Mucosa of rectum (tissue), 2 donors: Measurements from ENCODE around the gene TNIK.
A peak's percentile ranks its signal among the peaks of the same experiment; 100 is the strongest.

Source experiments
- H3K27ac ChIP-seq, 2 donors: one replicate each; pipeline ENCODE4 v1.7.0; 2013; ENCODE audit warnings: inconsistent platforms in 2 of 2, low read depth in 2 of 2, low read length in 2 of 2
- H3K27me3 ChIP-seq, 2 donors: one replicate each; pipeline ENCODE4 v1.7.0; 2013; ENCODE audit warnings: low read length in 2 of 2; ENCODE audit not compliant: control insufficient read depth in 2 of 2, insufficient read depth in 2 of 2
- H3K36me3 ChIP-seq, 2 donors: one replicate each; pipeline ENCODE4 v1.7.0; 2013; ENCODE audit warnings: low read length in 2 of 2; ENCODE audit not compliant: control insufficient read depth in 2 of 2, insufficient read depth in 2 of 2
- H3K4me1 ChIP-seq, 2 donors: one replicate each; pipeline ENCODE4 v1.7.0; 2013; ENCODE audit warnings: low read length in 2 of 2, mild to moderate bottlenecking in 1 of 2; ENCODE audit not compliant: control insufficient read depth in 2 of 2, insufficient read depth in 2 of 2
- H3K4me3 ChIP-seq, 2 donors: one replicate each; pipeline ENCODE4 v1.7.0; 2013; ENCODE audit warnings: low read length in 2 of 2
- H3K9ac ChIP-seq, 2 donors: one replicate each; pipeline ENCODE4 v1.7.0; 2013; ENCODE audit warnings: low read length in 2 of 2, low read depth in 1 of 2, mild to moderate bottlenecking in 1 of 2
- H3K9me3 ChIP-seq, 2 donors: one replicate each; pipeline ENCODE4 v1.7.0; 2013; ENCODE audit warnings: low read length in 2 of 2; ENCODE audit not compliant: control insufficient read depth in 2 of 2
- donor health status: healthy.
- donor health status: Normal muscosa, but diverticular disease.

TNIK gene

GRCh38 chr3:171472552-171472951, 12.3 kb upstream of the TNIK start:
- Histone ChIP-seq H3K4me3 (no peak overlapping the region), H3K9me3 (no peaks in the 10 kb centered on the region), H3K4me1 (no peaks in the 10 kb centered on the region), H3K27me3 (no peaks in the 10 kb centered on the region), H3K9ac (no peak overlapping the region), H3K27ac (no peak overlapping the region), H3K36me3 (no peaks in the 10 kb centered on the region)

DNA sequence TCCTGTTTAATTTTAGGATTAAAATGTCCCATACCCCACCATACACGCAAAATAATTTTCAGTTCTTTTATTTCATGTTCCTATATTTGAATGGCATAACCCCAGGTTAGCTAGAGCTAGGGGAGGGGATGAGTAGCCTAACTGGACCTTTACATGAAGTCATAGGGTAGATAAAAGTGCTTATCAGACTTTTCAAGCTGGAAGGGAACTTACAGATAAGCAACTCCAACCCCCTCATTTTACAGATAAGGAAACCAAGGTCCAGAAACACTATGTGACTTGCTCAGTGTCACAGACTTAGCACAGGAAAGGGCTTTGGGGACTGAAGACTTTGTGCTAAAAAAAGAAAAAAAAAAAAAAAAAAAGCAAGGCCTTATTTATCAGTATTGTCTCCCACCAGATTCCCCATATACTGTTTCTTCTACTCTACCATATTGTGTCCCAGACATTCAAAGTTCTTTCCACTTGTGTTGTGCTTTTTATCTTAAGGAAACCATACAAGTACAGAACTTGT, 10.6 kb upstream of the TNIK start:
- Histone ChIP-seq H3K4me1 (no peaks in the 10 kb centered on the region), H3K27ac (no peak overlapping the region), H3K4me3 (no peak overlapping the region), H3K36me3 (no peaks in the 10 kb centered on the region), H3K9ac (no peak overlapping the region), H3K9me3 (no peaks in the 10 kb centered on the region), H3K27me3 (no peaks in the 10 kb centered on the region)

GRCh38 chr3:171469376-171469775, 9.2 kb upstream of the TNIK start:
- no peak overlapping the region for H3K4me3 ChIP-seq
- H3K9ac ChIP-seq = no peak overlapping the region
- H3K4me1 ChIP-seq = no peaks in the 10 kb centered on the region
- H3K27me3 ChIP-seq = no peaks in the 10 kb centered on the region
- H3K27ac ChIP-seq = no peak overlapping the region
- H3K9me3 ChIP-seq = no peaks in the 10 kb centered on the region
- no peaks in the 10 kb centered on the region for H3K36me3 ChIP-seq

GRCh38 chr3:171468296-171468906, 8.2 kb upstream of the TNIK start:
- no peaks in the 10 kb centered on the region for H3K36me3 ChIP-seq
- no peaks in the 10 kb centered on the region for H3K27me3 ChIP-seq
- H3K9ac ChIP-seq = no peak overlapping the region
- no peaks in the 10 kb centered on the region for H3K4me1 ChIP-seq
- H3K4me3 ChIP-seq = no peak overlapping the region
- H3K27ac ChIP-seq = no peak overlapping the region
- H3K9me3 ChIP-seq = no peaks in the 10 kb centered on the region

- H3K9me3 ChIP-seq = no peaks in the 10 kb centered on the region
- no peak overlapping the region for H3K27ac ChIP-seq
- H3K9ac ChIP-seq = no peak overlapping the region
- H3K36me3 ChIP-seq = no peaks in the 10 kb centered on the region
- H3K4me1 ChIP-seq = peaks cover 0 to 9% of the 10 kb centered on the region in 2 donors
- H3K4me3 ChIP-seq = no peak overlapping the region
- H3K27me3 ChIP-seq = peaks cover 0 to 4% of the 10 kb centered on the region in 2 donors
Observed at GRCh38 chr3:171465763-171466162, 5.6 kb upstream of the TNIK start.

DNA sequence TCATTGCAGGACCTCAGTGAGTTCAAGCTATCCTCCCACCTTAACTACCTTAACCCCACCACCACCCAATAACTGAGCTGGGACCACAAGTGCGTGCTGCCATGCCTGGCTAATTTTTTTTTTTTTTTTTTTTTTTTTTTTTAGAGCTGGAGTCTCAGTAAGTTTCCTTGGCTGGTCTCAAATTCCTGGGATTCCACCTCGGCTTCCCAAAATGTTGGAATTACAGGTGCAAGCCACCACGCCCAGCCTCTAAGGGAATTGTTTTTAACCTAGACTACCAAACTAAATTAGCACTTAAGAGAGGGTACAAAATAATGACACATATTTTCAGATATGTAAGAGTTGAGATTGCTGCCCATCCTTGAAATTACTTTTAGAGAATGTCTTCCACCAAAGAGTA, 4.3 kb upstream of the TNIK start:
- H3K9me3 ChIP-seq = no peaks in the 10 kb centered on the region
- no peak overlapping the region for H3K9ac ChIP-seq
- H3K4me1 ChIP-seq = peaks cover 2 to 9% of the 10 kb centered on the region in 2 donors
- H3K36me3 ChIP-seq = no peaks in the 10 kb centered on the region
- H3K27ac ChIP-seq = no peak overlapping the region
- no peak overlapping the region for H3K4me3 ChIP-seq
- peaks cover 0 to 4% of the 10 kb centered on the region in 2 donors for H3K27me3 ChIP-seq

GRCh38 chr3:171462224-171462623, 2.0 kb upstream of the TNIK start:
- Histone ChIP-seq H3K9me3 (no peaks in the 10 kb centered on the region), H3K27ac (no peak overlapping the region), H3K4me3 (no peak overlapping the region)

GRCh38 chr3:171461525-171461917, 1.3 kb upstream of the TNIK start:
- H3K36me3 ChIP-seq = no peaks in the 10 kb centered on the region
- H3K4me3 ChIP-seq = peak overlapping the region; percentile 74 to 80
- no peaks in the 10 kb centered on the region for H3K9me3 ChIP-seq
- H3K9ac ChIP-seq = peak overlapping the region; percentile 58 to 68
- peaks cover 0 to 4% of the 10 kb centered on the region in 2 donors for H3K27me3 ChIP-seq
- peak overlapping the region; percentile 65 to 80 for H3K27ac ChIP-seq
- H3K4me1 ChIP-seq = peaks cover 19 to 22% of the 10 kb centered on the region in 2 donors

More at GRCh38 chr3:171462224-171462623, 2.0 kb upstream of the TNIK start:
- H3K27me3 ChIP-seq = peaks cover 0 to 4% of the 10 kb centered on the region in 2 donors
- H3K9ac ChIP-seq = no peak overlapping the region
- no peaks in the 10 kb centered on the region for H3K36me3 ChIP-seq
- H3K4me1 ChIP-seq = peaks cover 15 to 16% of the 10 kb centered on the region in 2 donors

DNA sequence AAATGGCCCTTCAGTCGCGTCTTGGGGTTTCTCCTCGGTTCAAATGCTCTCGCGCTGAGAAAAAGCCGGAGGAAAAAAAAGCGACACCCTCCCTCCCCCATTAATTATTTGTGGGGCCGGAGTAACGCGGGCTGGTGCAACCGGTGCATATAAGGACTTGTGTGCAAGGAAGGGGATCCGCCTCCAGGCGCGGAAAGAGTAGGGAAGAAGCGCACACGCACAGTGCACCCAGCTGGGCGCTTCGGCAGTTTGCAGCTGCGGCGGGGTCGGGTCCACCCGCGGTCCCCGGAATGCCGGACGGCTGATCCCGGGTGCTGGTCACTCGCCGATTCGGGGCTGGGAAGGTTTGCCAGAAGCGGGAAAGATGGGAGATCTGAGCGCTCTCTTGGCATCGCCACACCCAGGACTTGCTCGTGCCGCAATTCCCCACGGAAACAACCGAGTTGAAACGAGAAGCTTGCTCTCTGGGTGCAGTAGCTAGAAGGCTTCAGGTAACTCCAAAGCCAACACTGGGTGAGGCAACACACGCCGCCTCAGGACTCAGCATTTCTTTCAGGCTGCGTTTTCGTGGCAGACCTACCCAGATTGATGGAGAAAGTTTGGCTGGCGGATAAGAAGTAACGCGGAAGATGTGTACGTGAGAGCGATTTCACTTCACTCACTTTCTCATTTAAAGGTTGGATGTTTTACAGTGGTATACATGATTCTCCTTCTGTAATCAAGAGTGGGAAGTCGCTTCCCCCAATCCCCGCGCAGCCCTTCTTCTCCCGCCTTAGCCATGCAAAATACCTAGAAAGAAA, 720 bp upstream of the TNIK start:
- Histone ChIP-seq H3K9me3 (no peaks in the 10 kb centered on the region), H3K36me3 (no peaks in the 10 kb centered on the region), H3K27me3 (peaks cover 0 to 4% of the 10 kb centered on the region in 2 donors), H3K4me3 (peak overlapping the region; percentile 74 to 80), H3K27ac (peak overlapping the region; percentile 65 to 80), H3K4me1 (peaks cover 19 to 22% of the 10 kb centered on the region in 2 donors), H3K9ac (peak overlapping the region; percentile 58 to 68)
